ENCODE measurements around the gene BEGAIN.

Gene BEGAIN

DNA sequence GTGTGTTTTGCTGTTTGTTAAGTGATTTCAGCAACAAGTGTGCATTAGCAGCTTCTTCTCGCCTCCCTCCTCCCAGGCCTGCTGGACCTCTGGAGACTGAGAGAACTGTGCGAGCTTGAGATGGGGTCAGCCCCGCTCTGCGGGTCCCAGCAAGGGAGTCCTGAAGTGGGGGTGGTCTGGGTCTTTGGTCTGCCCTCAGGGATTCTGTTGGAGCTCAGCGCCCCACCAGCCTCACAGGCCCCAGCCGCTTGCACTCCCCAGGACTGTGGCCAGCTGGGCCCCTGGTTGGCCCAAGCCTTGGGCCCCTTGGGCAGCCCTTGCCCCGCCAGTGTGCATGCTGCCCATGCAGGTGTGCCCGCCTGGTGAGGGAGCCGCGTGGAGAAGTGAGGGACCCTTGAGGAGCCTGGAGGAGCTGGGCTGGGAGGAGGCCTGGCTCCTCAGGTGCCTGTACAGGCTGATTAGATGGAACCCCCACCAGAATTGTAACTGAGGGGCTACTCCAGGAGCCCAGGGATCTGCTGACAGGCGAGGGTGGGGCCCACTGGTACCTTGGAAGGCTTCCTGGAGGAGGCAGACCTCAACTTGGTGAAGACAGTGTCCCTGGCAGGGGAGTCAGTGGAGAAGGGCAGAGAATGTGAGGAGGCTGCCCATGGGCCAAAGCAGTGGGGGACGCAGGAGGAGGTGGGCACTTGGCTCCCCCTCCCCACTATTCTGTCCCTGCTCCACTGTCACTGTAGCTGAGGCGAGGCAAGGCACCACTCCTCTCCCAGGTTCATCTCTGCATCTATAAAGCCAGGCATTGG, 56.7 kb downstream of the BEGAIN start:
- no peak overlapping the region for H3K4me3 ChIP-seq
- peaks cover 40 to 67% (median 56%) of the 10 kb centered on the region in 10 experiments for H3K4me1 ChIP-seq
- peak overlapping the region in 2 of 11 experiments; percentile 28 to 69; a peak in 3 of 22 replicates for H3K9ac ChIP-seq
- peaks cover 0 to 5% (median 0%) of the 10 kb centered on the region in 11 experiments; a peak in 1 of 22 replicates for H3K9me3 ChIP-seq (replicated peaks in 1 of 11)
- H4K20me1 ChIP-seq: peaks cover 0 to 4% (median 0%) of the 10 kb centered on the region in 11 experiments; a peak in 3 of 22 replicates
- H3K4me2 ChIP-seq: peak overlapping the region in 6 of 11 experiments; percentile 94 to 99 (median 98); a peak in 7 of 22 replicates
- 0 out of 22 replicates have a peak, but pooled peaks cover 0 to 3% (median 0%) of the 10 kb centered on the region in 11 experiments for H3K27me3 ChIP-seq
- no peak for TF ChIP-seq Cebpa-rat (IDR thresholded peaks at IDR 0.05)
- H3K36me3 ChIP-seq: peaks cover 0 to 28% (median 12%) of the 10 kb centered on the region in 11 experiments; a peak in 17 of 22 replicates
- peak overlapping the region in 6 of 11 experiments; percentile 3 to 94 (median 74); a peak in 10 of 22 replicates for H3K27ac ChIP-seq

- H3K9me3 ChIP-seq (replicated peaks in 1 of 11): peaks cover 0 to 5% (median 0%) of the 10 kb centered on the region in 11 experiments; a peak in 1 of 22 replicates
- no peak overlapping the region for H3K4me3 ChIP-seq
- H3K36me3 ChIP-seq: peaks cover 0 to 28% (median 12%) of the 10 kb centered on the region in 11 experiments; a peak in 17 of 22 replicates
- peak overlapping the region in 6 of 11 experiments; percentile 10 to 51 (median 20); a peak in 7 of 22 replicates for H3K4me2 ChIP-seq
- no peak for TF ChIP-seq Cebpa-rat (IDR thresholded peaks at IDR 0.05)
- peaks cover 31 to 58% (median 47%) of the 10 kb centered on the region in 10 experiments for H3K4me1 ChIP-seq
- peaks cover 0 to under 1% (median 0%) of the 10 kb centered on the region in 11 experiments; a peak in 3 of 22 replicates for H4K20me1 ChIP-seq
- no peaks in the 10 kb centered on the region for H3K27me3 ChIP-seq
- peak overlapping the region in 1 of 11 experiments; percentile 19; a peak in 1 of 22 replicates for H3K9ac ChIP-seq
- peak overlapping the region in 4 of 11 experiments; percentile 10 to 85 (median 18); a peak in 4 of 22 replicates for H3K27ac ChIP-seq
Observed at GRCh38 chr14:100529561-100530031, 57.6 kb downstream of the BEGAIN start.

DNA sequence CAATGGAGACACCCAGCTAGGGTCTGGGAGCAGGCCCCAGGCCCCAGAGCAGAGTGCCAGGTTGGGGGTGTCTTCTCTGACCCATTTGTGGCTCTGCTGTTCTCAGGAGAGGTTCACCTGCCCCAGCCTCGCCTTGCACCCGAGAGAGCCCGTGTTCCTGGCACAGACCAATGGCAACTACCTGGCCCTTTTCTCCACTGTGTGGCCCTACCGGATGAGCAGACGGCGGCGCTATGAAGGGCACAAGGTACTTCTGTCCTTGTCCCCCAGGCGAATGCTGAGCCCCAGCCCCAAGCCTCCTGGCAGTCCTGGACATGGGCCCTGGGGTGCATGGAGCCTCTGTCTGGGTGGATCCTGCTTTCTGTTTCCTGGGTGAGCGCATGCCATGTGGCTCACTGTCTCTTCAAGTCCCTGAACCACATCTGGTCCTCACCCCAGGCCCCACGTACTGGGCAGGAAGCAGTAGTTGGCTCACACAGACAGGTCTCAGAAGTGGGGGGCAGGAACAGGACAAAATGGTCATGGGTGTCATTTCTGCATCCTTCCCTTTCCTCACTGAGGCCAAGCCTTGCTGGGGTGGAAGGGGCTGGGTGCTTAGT, 58.2 kb downstream of the BEGAIN start:
- H3K4me2 ChIP-seq: peak overlapping the region in 6 of 11 experiments; percentile 10 to 51 (median 20); a peak in 7 of 22 replicates
- H4K20me1 ChIP-seq: peaks cover 0 to 4% (median 0%) of the 10 kb centered on the region in 11 experiments; a peak in 4 of 22 replicates
- peaks cover 0 to 28% (median 12%) of the 10 kb centered on the region in 11 experiments; a peak in 17 of 22 replicates for H3K36me3 ChIP-seq
- no peak for TF ChIP-seq Cebpa-rat (IDR thresholded peaks at IDR 0.05)
- peaks cover 0 to 5% (median 0%) of the 10 kb centered on the region in 11 experiments; a peak in 1 of 22 replicates for H3K9me3 ChIP-seq (replicated peaks in 1 of 11)
- peak overlapping the region in 5 of 11 experiments; percentile 9 to 85 (median 15); a peak in 5 of 22 replicates for H3K27ac ChIP-seq
- no peaks in the 10 kb centered on the region for H3K27me3 ChIP-seq
- peaks cover 26 to 53% (median 42%) of the 10 kb centered on the region in 10 experiments for H3K4me1 ChIP-seq
- H3K4me3 ChIP-seq: no peak overlapping the region
- peak overlapping the region in 1 of 11 experiments; percentile 19; a peak in 1 of 22 replicates for H3K9ac ChIP-seq

- H3K36me3 ChIP-seq: peaks cover 0 to 28% (median 12%) of the 10 kb centered on the region in 11 experiments; a peak in 17 of 22 replicates
- no peak overlapping the region for H3K9ac ChIP-seq
- H3K4me2 ChIP-seq: no peak overlapping the region
- H3K4me3 ChIP-seq: no peak overlapping the region
- H3K27me3 ChIP-seq: no peaks in the 10 kb centered on the region
- peaks cover 6 to 46% (median 34%) of the 10 kb centered on the region in 10 experiments; a peak in 19 of 20 replicates for H3K4me1 ChIP-seq
- H3K9me3 ChIP-seq (replicated peaks in 1 of 11): peaks cover 0 to 5% (median 0%) of the 10 kb centered on the region in 11 experiments; a peak in 1 of 22 replicates
- TF ChIP-seq Cebpa-rat (IDR thresholded peaks at IDR 0.05): no peak
- peaks cover 0 to 11% (median 0%) of the 10 kb centered on the region in 11 experiments; a peak in 4 of 22 replicates for H4K20me1 ChIP-seq
- H3K27ac ChIP-seq: no peak overlapping the region
Observed at GRCh38 chr14:100526632-100527031, 60.6 kb downstream of the BEGAIN start.

DNA sequence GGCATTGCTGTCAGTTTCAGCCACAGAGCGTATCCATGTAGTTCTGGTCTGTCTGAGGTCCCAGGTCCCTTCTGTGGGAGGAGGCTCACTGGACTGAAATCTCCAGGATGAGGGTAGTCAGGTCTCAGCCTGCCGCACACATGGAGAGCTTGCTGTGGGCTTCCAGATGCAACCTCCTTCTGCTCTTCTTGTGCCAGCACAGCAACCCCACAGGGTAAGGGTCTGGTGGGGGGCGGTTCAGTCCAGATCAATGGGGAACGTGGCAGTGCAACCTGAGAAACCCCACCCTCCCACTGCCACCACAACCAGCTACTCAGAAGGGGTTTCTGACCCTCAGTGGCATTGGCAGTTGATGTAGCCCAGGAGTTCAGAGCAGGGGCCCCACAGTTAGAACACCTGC, 61.2 kb downstream of the BEGAIN start:
- H3K27ac ChIP-seq: no peak overlapping the region
- no peak overlapping the region for H3K4me2 ChIP-seq
- H3K4me1 ChIP-seq: peaks cover under 1 to 40% (median 29%) of the 10 kb centered on the region in 10 experiments; a peak in 18 of 20 replicates
- no peak overlapping the region for H3K4me3 ChIP-seq
- H4K20me1 ChIP-seq: peaks cover 0 to 11% (median 0%) of the 10 kb centered on the region in 11 experiments; a peak in 4 of 22 replicates
- H3K36me3 ChIP-seq: peaks cover 0 to 28% (median 12%) of the 10 kb centered on the region in 11 experiments; a peak in 17 of 22 replicates
- H3K9ac ChIP-seq: no peak overlapping the region
- H3K27me3 ChIP-seq: no peaks in the 10 kb centered on the region
- H3K9me3 ChIP-seq (replicated peaks in 1 of 11): peaks cover 0 to 5% (median 0%) of the 10 kb centered on the region in 11 experiments; a peak in 1 of 22 replicates
- no peak for TF ChIP-seq Cebpa-rat (IDR thresholded peaks at IDR 0.05)

- Histone ChIP-seq H3K27me3 (no peaks in the 10 kb centered on the region), H4K20me1 (peaks cover 0 to 11% (median 0%) of the 10 kb centered on the region in 11 experiments; a peak in 3 of 22 replicates), H3K9ac (no peak overlapping the region), H3K9me3 (replicated peaks in 1 of 11) (peaks cover 0 to 5% (median 0%) of the 10 kb centered on the region in 11 experiments; a peak in 1 of 22 replicates), H3K4me1 (peaks cover 0 to 36% (median 28%) of the 10 kb centered on the region in 10 experiments; a peak in 18 of 20 replicates), H3K4me3 (no peak overlapping the region), H3K4me2 (no peak overlapping the region), H3K27ac (no peak overlapping the region), H3K36me3 (peaks cover 0 to 28% (median 12%) of the 10 kb centered on the region in 11 experiments; a peak in 17 of 22 replicates)
- TF ChIP-seq Cebpa-rat (IDR thresholded peaks at IDR 0.05): no peak
Observed at GRCh38 chr14:100525615-100526014, 61.6 kb downstream of the BEGAIN start.

GRCh38 chr14:100524933-100525243, 62.3 kb downstream of the BEGAIN start:
- Histone ChIP-seq H3K4me2 (no peak overlapping the region), H3K4me1 (peaks cover 0 to 31% (median 25%) of the 10 kb centered on the region in 10 experiments; a peak in 18 of 20 replicates), H3K4me3 (no peak overlapping the region), H3K27me3 (no peaks in the 10 kb centered on the region), H3K9ac (no peak overlapping the region), H4K20me1 (peaks cover 0 to 11% (median 0%) of the 10 kb centered on the region in 11 experiments; a peak in 3 of 22 replicates), H3K36me3 (peaks cover 0 to 26% (median 12%) of the 10 kb centered on the region in 11 experiments; a peak in 17 of 22 replicates), H3K27ac (no peak overlapping the region), H3K9me3 (replicated peaks in 1 of 11) (peaks cover 0 to 5% (median 0%) of the 10 kb centered on the region in 11 experiments; a peak in 1 of 22 replicates)
- TF ChIP-seq Cebpa-rat (IDR thresholded peaks at IDR 0.05): no peak
